ENCODE measurements around the gene SLX4IP. TPM values are rescaled to one million over a fixed set of nuclear protein-coding genes. Genes with fewer than 3 reads are reported as not detected.
A peak's percentile ranks its signal among the peaks of the same experiment; 100 is the strongest.

The SLX4IP gene
- polyA plus RNA-seq, 4 donors: 1.6 to 7.1 (median 2.5) TPM

GRCh38 chr20:10507052-10507451, 71.9 kb downstream of the SLX4IP start:
- DNase-seq: no peak
- Histone ChIP-seq H3K9me3 (ENCODE audit: control insufficient read depth in 2 of 2, insufficient read depth in 1 of 2, low read depth in 1 of 2, low read length in 1 of 2) (no peaks in the 10 kb centered on the region), H3K36me3 (ENCODE audit: control insufficient read depth in 3 of 3, insufficient read depth in 2 of 3, low read depth in 1 of 3, low read length in 3 of 3) (no peaks in the 10 kb centered on the region), H3K4me1 (ENCODE audit: control insufficient read depth in 3 of 3, insufficient read depth in 2 of 3, low read depth in 1 of 3, low read length in 2 of 3) (peaks cover 0 to 4% (median 1%) of the 10 kb centered on the region in 3 donors), H3K4me3 (ENCODE audit: low read depth in 1 of 3, low read length in 3 of 3) (no peak overlapping the region), H3K27me3 (ENCODE audit: control insufficient read depth in 3 of 3, insufficient read depth in 3 of 3, low read length in 3 of 3) (no peaks in the 10 kb centered on the region), H3K27ac (ENCODE audit: low read depth in 1 of 3, low read length in 2 of 3) (no peak overlapping the region)
- no peak for FAIRE-seq
- 89 to 90% (median 90%) methylated on average over 4 of the region's 4 CpGs for WGBS, 3 donors

GRCh38 chr20:10508060-10508459, 73.0 kb downstream of the SLX4IP start:
- Histone ChIP-seq H3K9me3 (ENCODE audit: control insufficient read depth in 2 of 2, insufficient read depth in 1 of 2, low read depth in 1 of 2, low read length in 1 of 2) (no peaks in the 10 kb centered on the region), H3K4me3 (ENCODE audit: low read depth in 1 of 3, low read length in 3 of 3) (no peak overlapping the region), H3K27me3 (ENCODE audit: control insufficient read depth in 3 of 3, insufficient read depth in 3 of 3, low read length in 3 of 3) (no peaks in the 10 kb centered on the region), H3K27ac (ENCODE audit: low read depth in 1 of 3, low read length in 2 of 3) (peak overlapping the region in 1 of 3 donors; percentile 5), H3K36me3 (ENCODE audit: control insufficient read depth in 3 of 3, insufficient read depth in 2 of 3, low read depth in 1 of 3, low read length in 3 of 3) (no peaks in the 10 kb centered on the region), H3K4me1 (ENCODE audit: control insufficient read depth in 3 of 3, insufficient read depth in 2 of 3, low read depth in 1 of 3, low read length in 2 of 3) (peaks cover 0 to 4% (median 2%) of the 10 kb centered on the region in 3 donors)
- DNase-seq: no peak
- no peak for FAIRE-seq
- WGBS, 3 donors: 83 to 91% (median 87%) methylated on average over 4 of the region's 4 CpGs

- Histone ChIP-seq H3K36me3 (ENCODE audit: control insufficient read depth in 3 of 3, insufficient read depth in 2 of 3, low read depth in 1 of 3, low read length in 3 of 3) (no peaks in the 10 kb centered on the region), H3K27me3 (ENCODE audit: control insufficient read depth in 3 of 3, insufficient read depth in 3 of 3, low read length in 3 of 3) (no peaks in the 10 kb centered on the region), H3K27ac (ENCODE audit: low read depth in 1 of 3, low read length in 2 of 3) (peak overlapping the region in 2 of 3 donors; percentile 21 to 41), H3K4me3 (ENCODE audit: low read depth in 1 of 3, low read length in 3 of 3) (no peak overlapping the region), H3K9me3 (ENCODE audit: control insufficient read depth in 2 of 2, insufficient read depth in 1 of 2, low read depth in 1 of 2, low read length in 1 of 2) (no peaks in the 10 kb centered on the region), H3K4me1 (ENCODE audit: control insufficient read depth in 3 of 3, insufficient read depth in 2 of 3, low read depth in 1 of 3, low read length in 2 of 3) (peaks cover 0 to 4% (median 2%) of the 10 kb centered on the region in 3 donors)
- FAIRE-seq (no peak), DNase-seq (no peak)
- WGBS, 3 donors: 60 to 75% (median 71%) methylated on average over 8 of the region's 8 CpGs
These were observed 73.6 kb downstream of the SLX4IP start for GRCh38 chr20:10508468-10509251.

- 89 to 95% (median 95%) methylated on average over 6 of the region's 6 CpGs for WGBS, 3 donors
- no peaks in the 10 kb centered on the region for H3K36me3 ChIP-seq (ENCODE audit: control insufficient read depth in 3 of 3, insufficient read depth in 2 of 3, low read depth in 1 of 3, low read length in 3 of 3)
- peaks cover 0 to 4% (median 2%) of the 10 kb centered on the region in 3 donors for H3K4me1 ChIP-seq (ENCODE audit: control insufficient read depth in 3 of 3, insufficient read depth in 2 of 3, low read depth in 1 of 3, low read length in 2 of 3)
- H3K4me3 ChIP-seq (ENCODE audit: low read depth in 1 of 3, low read length in 3 of 3): no peak overlapping the region
- FAIRE-seq (no peak), DNase-seq (no peak)
- H3K27me3 ChIP-seq (ENCODE audit: control insufficient read depth in 3 of 3, insufficient read depth in 3 of 3, low read length in 3 of 3): no peaks in the 10 kb centered on the region
- H3K9me3 ChIP-seq (ENCODE audit: control insufficient read depth in 2 of 2, insufficient read depth in 1 of 2, low read depth in 1 of 2, low read length in 1 of 2): no peaks in the 10 kb centered on the region
- H3K27ac ChIP-seq (ENCODE audit: low read depth in 1 of 3, low read length in 2 of 3): no peak overlapping the region
These were observed 74.3 kb downstream of the SLX4IP start for GRCh38 chr20:10509376-10509775.

GRCh38 chr20:10510216-10510615, 75.1 kb downstream of the SLX4IP start:
- no peak overlapping the region for H3K4me3 ChIP-seq (ENCODE audit: low read depth in 1 of 3, low read length in 3 of 3)
- FAIRE-seq: no peak
- peaks cover 0 to 4% (median 2%) of the 10 kb centered on the region in 3 donors for H3K4me1 ChIP-seq (ENCODE audit: control insufficient read depth in 3 of 3, insufficient read depth in 2 of 3, low read depth in 1 of 3, low read length in 2 of 3)
- no peaks in the 10 kb centered on the region for H3K36me3 ChIP-seq (ENCODE audit: control insufficient read depth in 3 of 3, insufficient read depth in 2 of 3, low read depth in 1 of 3, low read length in 3 of 3)
- no peak overlapping the region for H3K27ac ChIP-seq (ENCODE audit: low read depth in 1 of 3, low read length in 2 of 3)
- no peak for DNase-seq
- H3K9me3 ChIP-seq (ENCODE audit: control insufficient read depth in 2 of 2, insufficient read depth in 1 of 2, low read depth in 1 of 2, low read length in 1 of 2): no peaks in the 10 kb centered on the region
- no peaks in the 10 kb centered on the region for H3K27me3 ChIP-seq (ENCODE audit: control insufficient read depth in 3 of 3, insufficient read depth in 3 of 3, low read length in 3 of 3)
- 90 to 100% (median 94%) methylated on average over 3 of the region's 3 CpGs for WGBS, 3 donors

- DNase-seq (no peak), FAIRE-seq (no peak)
- H3K27ac ChIP-seq (ENCODE audit: low read depth in 1 of 3, low read length in 2 of 3): peak overlapping the region in 1 of 3 donors; percentile 47
These were observed 76.0 kb downstream of the SLX4IP start for GRCh38 chr20:10511170-10511508.

GRCh38 chr20:10511509-10512251, 76.6 kb downstream of the SLX4IP start:
- peak overlapping the region in 1 of 3 donors; percentile 47 for H3K27ac ChIP-seq (ENCODE audit: low read depth in 1 of 3, low read length in 2 of 3)
- FAIRE-seq: no peak

More at GRCh38 chr20:10511170-10511508, 76.0 kb downstream of the SLX4IP start:
- WGBS, 3 donors: 83 to 89% (median 89%) methylated on average over 3 of the region's 3 CpGs
- no peak overlapping the region for H3K4me3 ChIP-seq (ENCODE audit: low read depth in 1 of 3, low read length in 3 of 3)
- H3K36me3 ChIP-seq (ENCODE audit: control insufficient read depth in 3 of 3, insufficient read depth in 2 of 3, low read depth in 1 of 3, low read length in 3 of 3): no peaks in the 10 kb centered on the region
- no peaks in the 10 kb centered on the region for H3K9me3 ChIP-seq (ENCODE audit: control insufficient read depth in 2 of 2, insufficient read depth in 1 of 2, low read depth in 1 of 2, low read length in 1 of 2)
- peaks cover 0 to 4% (median 2%) of the 10 kb centered on the region in 3 donors for H3K4me1 ChIP-seq (ENCODE audit: control insufficient read depth in 3 of 3, insufficient read depth in 2 of 3, low read depth in 1 of 3, low read length in 2 of 3)
- H3K27me3 ChIP-seq (ENCODE audit: control insufficient read depth in 3 of 3, insufficient read depth in 3 of 3, low read length in 3 of 3): no peaks in the 10 kb centered on the region

GRCh38 chr20:10513061-10513460, 78.0 kb downstream of the SLX4IP start:
- H3K27me3 ChIP-seq (ENCODE audit: control insufficient read depth in 3 of 3, insufficient read depth in 3 of 3, low read length in 3 of 3): no peaks in the 10 kb centered on the region
- no peaks in the 10 kb centered on the region for H3K36me3 ChIP-seq (ENCODE audit: control insufficient read depth in 3 of 3, insufficient read depth in 2 of 3, low read depth in 1 of 3, low read length in 3 of 3)
- H3K27ac ChIP-seq (ENCODE audit: low read depth in 1 of 3, low read length in 2 of 3): no peak overlapping the region
- no peak for DNase-seq
- peaks cover 0 to 4% (median 2%) of the 10 kb centered on the region in 3 donors for H3K4me1 ChIP-seq (ENCODE audit: control insufficient read depth in 3 of 3, insufficient read depth in 2 of 3, low read depth in 1 of 3, low read length in 2 of 3)
- 82 to 86% (median 86%) methylated on average over 2 of the region's 2 CpGs for WGBS, 3 donors
- H3K4me3 ChIP-seq (ENCODE audit: low read depth in 1 of 3, low read length in 3 of 3): no peak overlapping the region
- no peak for FAIRE-seq
- no peaks in the 10 kb centered on the region for H3K9me3 ChIP-seq (ENCODE audit: control insufficient read depth in 2 of 2, insufficient read depth in 1 of 2, low read depth in 1 of 2, low read length in 1 of 2)

More at GRCh38 chr20:10511509-10512251, 76.6 kb downstream of the SLX4IP start:
- H3K4me3 ChIP-seq (ENCODE audit: low read depth in 1 of 3, low read length in 3 of 3): no peak overlapping the region
- H3K27me3 ChIP-seq (ENCODE audit: control insufficient read depth in 3 of 3, insufficient read depth in 3 of 3, low read length in 3 of 3): no peaks in the 10 kb centered on the region
- no peaks in the 10 kb centered on the region for H3K36me3 ChIP-seq (ENCODE audit: control insufficient read depth in 3 of 3, insufficient read depth in 2 of 3, low read depth in 1 of 3, low read length in 3 of 3)
- H3K9me3 ChIP-seq (ENCODE audit: control insufficient read depth in 2 of 2, insufficient read depth in 1 of 2, low read depth in 1 of 2, low read length in 1 of 2): no peaks in the 10 kb centered on the region
- peak; percentile 75 to 83 for DNase-seq
- 15 to 22% (median 20%) methylated on average over 5 of the region's 5 CpGs for WGBS, 3 donors
- peaks cover 0 to 4% (median 2%) of the 10 kb centered on the region in 3 donors for H3K4me1 ChIP-seq (ENCODE audit: control insufficient read depth in 3 of 3, insufficient read depth in 2 of 3, low read depth in 1 of 3, low read length in 2 of 3)

All from small intestine (tissue), 7 donors.